WTC11 (cell line): ENCODE results near the gene PEAK1. TPM values are rescaled to one million over a fixed set of nuclear protein-coding genes. Genes with fewer than 3 reads are reported as not detected.

Source experiments
- ATAC-seq: fragments of 200-7000 bp; cut with Tn5 transposase; 2 replicates; pipeline ENCODE4 v1.10.0; 2021; ENCODE audit warnings: mild to moderate bottlenecking, moderate library complexity
- CTCF ChIA-PET: fragments of 300-600 bp; sonication (Branson Sonifier 250); formaldehyde crosslinking; loops from one replicate; lab custom pipeline; 2021; ENCODE audit warnings: antibody characterized with exemption; lab: Charles Lee
- POLR2A ChIA-PET: fragments of 350-600 bp; sonication (Branson Sonifier 250); formaldehyde crosslinking; loops from one replicate; lab custom pipeline; 2021; ENCODE audit warnings: antibody characterized with exemption; lab: Charles Lee
- DNase-seq: peaks from one replicate; pipeline ENCODE4 v3.0.0; 2021; ENCODE audit warnings: low spot score
- H3K27ac Mint-ChIP-seq: 2 replicates; pipeline ENCODE4 v1.8.0; 2021; ENCODE audit warnings: mixed read lengths
- H3K27me3 Mint-ChIP-seq: 2 replicates; pipeline ENCODE4 v1.8.0; 2021; ENCODE audit warnings: low read depth, mild to moderate bottlenecking, moderate library complexity, mixed read lengths
- H3K36me3 Mint-ChIP-seq: 2 replicates; pipeline ENCODE4 v1.8.0; 2021; ENCODE audit warnings: mixed read lengths
- H3K4me1 Mint-ChIP-seq: 2 replicates; pipeline ENCODE4 v1.8.0; 2022; ENCODE audit warnings: mixed read lengths
- H3K4me3 Mint-ChIP-seq: 2 replicates; pipeline ENCODE4 v1.8.0; 2021; ENCODE audit warnings: mild to moderate bottlenecking, moderate library complexity, mixed read lengths
- H3K9me3 Mint-ChIP-seq: 2 replicates; pipeline ENCODE4 v1.8.0; 2021; ENCODE audit warnings: mixed read lengths
- AFF4 ChIP-seq: sonication (generic); formaldehyde crosslinking; IDR thresholded peaks from 2 replicates; pipeline ENCODE4 v1.8.1; 2023; ENCODE audit warnings: mild to moderate bottlenecking, missing genetic modification reagents, borderline replicate concordance
- AR ChIP-seq: fragments of 250-450 bp; sonication (Bioruptor Pico); IDR thresholded peaks from 2 replicates; pipeline ENCODE4 v1.9.0; 2021; ENCODE audit warnings: mild to moderate bottlenecking
- ATF3 ChIP-seq: sonication (generic); formaldehyde crosslinking; conservative IDR thresholded peaks from 2 replicates; pipeline ENCODE4 v1.8.1; 2022; ENCODE audit warnings: mild to moderate bottlenecking, missing genetic modification reagents
- CTCF ChIP-seq: fragments of 200-600 bp; IDR thresholded peaks from 2 replicates; pipeline ENCODE4 v1.8.0; 2022; ENCODE audit warnings: antibody characterized with exemption
- E2F5 ChIP-seq: sonication (generic); formaldehyde crosslinking; IDR thresholded peaks from 2 replicates; pipeline ENCODE4 v1.8.1; 2022; ENCODE audit warnings: mild to moderate bottlenecking, moderate library complexity, missing genetic modification reagents
- FOXJ3 ChIP-seq: sonication (generic); formaldehyde crosslinking; IDR thresholded peaks from 2 replicates; pipeline ENCODE4 v1.9.0; 2021; ENCODE audit warnings: missing genetic modification reagents, mild to moderate bottlenecking, borderline replicate concordance
- IRF2 ChIP-seq: sonication (generic); formaldehyde crosslinking; IDR thresholded peaks from 2 replicates; pipeline ENCODE4 v1.8.0; 2022; ENCODE audit warnings: low read depth, missing genetic modification reagents, borderline replicate concordance
- JUN ChIP-seq: sonication (generic); formaldehyde crosslinking; IDR thresholded peaks from 2 replicates; pipeline ENCODE4 v1.8.0; 2023; ENCODE audit warnings: mild to moderate bottlenecking, missing genetic modification reagents
- OVOL2 ChIP-seq: fragments of 250-450 bp; sonication (Bioruptor Pico); IDR thresholded peaks from 2 replicates; pipeline ENCODE4 v1.9.0; 2021; ENCODE audit warnings: mild to moderate bottlenecking, borderline replicate concordance
- RORB ChIP-seq: fragments of 250-450 bp; sonication (Bioruptor Pico); IDR thresholded peaks from 2 replicates; pipeline ENCODE4 v1.9.0; 2021; ENCODE audit warnings: mild to moderate bottlenecking
- SMAD4 ChIP-seq: sonication (generic); formaldehyde crosslinking; IDR thresholded peaks from 2 replicates; pipeline ENCODE4 v1.8.0; 2022; ENCODE audit warnings: mild to moderate bottlenecking, missing genetic modification reagents
- TCF7 ChIP-seq: sonication (generic); formaldehyde crosslinking; IDR thresholded peaks from 2 replicates; pipeline ENCODE4 v1.8.0; 2022; ENCODE audit warnings: mild to moderate bottlenecking, low read depth, missing genetic modification reagents, moderate library complexity
- ZBTB21 ChIP-seq: sonication (generic); formaldehyde crosslinking; IDR thresholded peaks from 2 replicates; pipeline ENCODE4 v1.8.1; 2023; ENCODE audit warnings: mild to moderate bottlenecking, missing genetic modification reagents, borderline replicate concordance
- ZMAT4 ChIP-seq: fragments of 250-450 bp; sonication (Bioruptor Pico); IDR thresholded peaks from 2 replicates; pipeline ENCODE4 v1.9.0; 2021; ENCODE audit warnings: mild to moderate bottlenecking
- ZNF219 ChIP-seq: sonication (generic); formaldehyde crosslinking; IDR thresholded peaks from 2 replicates; pipeline ENCODE4 v1.8.0; 2023; ENCODE audit warnings: missing genetic modification reagents, mild to moderate bottlenecking, borderline replicate concordance
- ZNF232 ChIP-seq: sonication (generic); formaldehyde crosslinking; IDR thresholded peaks from 2 replicates; pipeline ENCODE4 v1.8.0; 2022; ENCODE audit warnings: mild to moderate bottlenecking, missing genetic modification reagents
- ZNF317 ChIP-seq: sonication (generic); formaldehyde crosslinking; IDR thresholded peaks from 2 replicates; pipeline ENCODE4 v1.8.1; 2023; ENCODE audit warnings: low read depth, mild to moderate bottlenecking, moderate library complexity, missing genetic modification reagents, borderline replicate concordance
- ZNF423 ChIP-seq: fragments of 250-450 bp; sonication (Bioruptor Pico); IDR thresholded peaks from 2 replicates; pipeline ENCODE4 v2.1.2; 2022; ENCODE audit warnings: mild to moderate bottlenecking, moderate library complexity
- total RNA-seq: library from RNA; stranded (reverse); gene quantifications from 3 replicates; pipeline ENCODE4 v1.2.3, GENCODE V29; 2021
- TF ChIP-seq, protein P1 (sequence below): sonication (generic); formaldehyde crosslinking; IDR thresholded peaks from 2 replicates; pipeline ENCODE4 v1.8.0; 2022; ENCODE audit warnings: mild to moderate bottlenecking, missing genetic modification reagents
- TF ChIP-seq, protein P2 (sequence below): sonication (generic); formaldehyde crosslinking; IDR thresholded peaks from 2 replicates; pipeline ENCODE4 v1.8.0; 2023; ENCODE audit warnings: missing genetic modification reagents

Gene PEAK1
- total RNA-seq, 1 experiment from 2014 or later = 49.0 TPM

- no peaks in the 10 kb centered on the region for H3K36me3 Mint-ChIP-seq
- CTCF ChIA-PET = interaction anchor here (0.6 kb wide), 1 partner anchor 34 kb away, joined by 4 read pairs; no protein-coding TSS in a partner anchor
Observed at GRCh38 chr15:77384589-77385359, 35.1 kb downstream of the PEAK1 start.

More at GRCh38 chr15:77384589-77385359, 35.1 kb downstream of the PEAK1 start:
- no peak for TF ChIP-seq JUN (CRISPR knock-in tag)
- TF ChIP-seq AFF4 = no peak
- TF ChIP-seq ZNF232 (CRISPR knock-in tag) = no peak
- no peak for TF ChIP-seq RORB (CRISPR knock-in tag)
- TF ChIP-seq SMAD4 (CRISPR knock-in tag) = no peak
- no peak for TF ChIP-seq ZBTB21 (CRISPR knock-in tag)
- TF ChIP-seq ZNF423 (CRISPR knock-in tag) = no peak
- TF ChIP-seq E2F5 (CRISPR knock-in tag) = no peak
- no peak for TF ChIP-seq AR (CRISPR knock-in tag)
- no peak for TF ChIP-seq FOXJ3
- TF ChIP-seq IRF2 = no peak
- TF ChIP-seq ZMAT4 (CRISPR knock-in tag) = no peak
- TF ChIP-seq CTCF = no peak
- TF ChIP-seq ZNF219 = no peak
- TF ChIP-seq ATF3 (CRISPR knock-in tag) = no peak
- TF ChIP-seq, protein P1, sequence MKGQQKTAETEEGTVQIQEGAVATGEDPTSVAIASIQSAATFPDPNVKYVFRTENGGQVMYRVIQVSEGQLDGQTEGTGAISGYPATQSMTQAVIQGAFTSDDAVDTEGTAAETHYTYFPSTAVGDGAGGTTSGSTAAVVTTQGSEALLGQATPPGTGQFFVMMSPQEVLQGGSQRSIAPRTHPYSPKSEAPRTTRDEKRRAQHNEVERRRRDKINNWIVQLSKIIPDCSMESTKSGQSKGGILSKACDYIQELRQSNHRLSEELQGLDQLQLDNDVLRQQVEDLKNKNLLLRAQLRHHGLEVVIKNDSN (CRISPR knock-in tag) = no peak
- TF ChIP-seq, protein P2, sequence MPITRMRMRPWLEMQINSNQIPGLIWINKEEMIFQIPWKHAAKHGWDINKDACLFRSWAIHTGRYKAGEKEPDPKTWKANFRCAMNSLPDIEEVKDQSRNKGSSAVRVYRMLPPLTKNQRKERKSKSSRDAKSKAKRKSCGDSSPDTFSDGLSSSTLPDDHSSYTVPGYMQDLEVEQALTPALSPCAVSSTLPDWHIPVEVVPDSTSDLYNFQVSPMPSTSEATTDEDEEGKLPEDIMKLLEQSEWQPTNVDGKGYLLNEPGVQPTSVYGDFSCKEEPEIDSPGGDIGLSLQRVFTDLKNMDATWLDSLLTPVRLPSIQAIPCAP (CRISPR knock-in tag) = no peak
- TF ChIP-seq OVOL2 (CRISPR knock-in tag) = no peak
- TF ChIP-seq TCF7 (CRISPR knock-in tag) = no peak
- no peak for TF ChIP-seq ZNF317 (CRISPR knock-in tag)
- POLR2A ChIA-PET = no interaction called here
- ATAC-seq (no peak), DNase-seq (no peak)
- Mint-ChIP-seq H3K4me3 (no peak overlapping the region), H3K27me3 (no peaks in the 10 kb centered on the region), H3K4me1 (peaks cover 25% of the 10 kb centered on the region), H3K9me3 (no peaks in the 10 kb centered on the region), H3K27ac (no peak overlapping the region)
